K562 (cell line): Measurements from ENCODE around the gene TCF4. TPM values are rescaled to one million over a fixed set of nuclear protein-coding genes. Genes with fewer than 3 reads are reported as not detected.

ENCODE experiments used
- ATAC-seq: fragments of 200-7000 bp; cut with Tn5 transposase; 3 replicates; pipeline ENCODE4 v1.9.1; 2020; ENCODE audit warnings: moderate library complexity
- BruUV-seq: library from RNA; stranded (reverse); fragments of 400-500 nt; replicated peaks from 2 replicates; lab custom pipeline; 2021; lab: Mats Ljungman, UMichigan
- CTCF ChIA-PET: fragments of 300-600 bp; formaldehyde crosslinking; extraction: SDS; loops from one replicate; lab custom pipeline; 2021; ENCODE audit warnings: low intra/inter-chr PET ratio; lab: Yijun Ruan, JAX
- POLR2A ChIA-PET: fragments of 300-600, 350-650 bp; sonication (Branson Sonifier 250); formaldehyde crosslinking; extraction: SDS; loops from one replicate; lab custom pipeline; 2021; ENCODE audit warnings: antibody characterized with exemption, inconsistent platforms; lab: Yijun Ruan, JAX
- DNase-seq, 4 experiments: peaks; one replicate each; pipeline versions ENCODE4 v3.0.0 to v3.0.0-alpha.2; 2011 to 2018; ENCODE audit warnings: low spot score in 3 of 4, mixed read lengths in 3 of 4; ENCODE audit errors: extremely low read depth in 1 of 4
- FAIRE-seq: peaks from 2 replicates; lab custom pipeline; 2011; peaks lifted over from hg19 to GRCh38; lab: Jason Lieb, UNC
- H2AFZ ChIP-seq: 2 replicates; pipeline ENCODE4 v1.6.0; 2011; ENCODE audit warnings: low read depth, low read length, control low read depth, inconsistent platforms
- H3K27ac ChIP-seq: fragments of 200-600 bp; 3 replicates; pipeline ENCODE4 v1.8.0; 2011; ENCODE audit warnings: low read depth, mild to moderate bottlenecking, control low read depth, inconsistent platforms, low read length, moderate library complexity, mixed read lengths; ENCODE audit errors: extremely low read depth
- H3K27me3 ChIP-seq, 2 experiments: fragments of 300-600 bp in 1 of 2; 2 replicates in 1 of 2; 3 replicates in 1 of 2; pipeline versions ENCODE4 v1.6.0 to v1.8.0; 2011; ENCODE audit warnings: inconsistent platforms in 2 of 2, low read length in 2 of 2, mild to moderate bottlenecking in 1 of 2, mixed read lengths in 1 of 2, moderate library complexity in 1 of 2; ENCODE audit not compliant: control insufficient read depth in 2 of 2, insufficient read depth in 2 of 2
- H3K36me3 ChIP-seq: fragments of 300-600 bp; 3 replicates; pipeline ENCODE4 v1.8.0; 2011; ENCODE audit warnings: mild to moderate bottlenecking, low read length, inconsistent platforms; ENCODE audit not compliant: control insufficient read depth, insufficient read depth
- H3K4me1 ChIP-seq, 2 experiments: fragments of 200-600 bp in 1 of 2; replicated peaks in 1 of 2; 2 replicates in 1 of 2; 3 replicates in 1 of 2; pipeline versions ENCODE4 v1.5.1 to v1.8.0; 2011; ENCODE audit warnings: inconsistent platforms in 2 of 2, low read length in 2 of 2, mild to moderate bottlenecking in 1 of 2, mixed read lengths in 1 of 2, moderate library complexity in 1 of 2; ENCODE audit not compliant: control insufficient read depth in 2 of 2, insufficient read depth in 2 of 2
- H3K4me2 ChIP-seq: 2 replicates; pipeline ENCODE4 v1.6.1; 2011; ENCODE audit warnings: low read length, control low read depth, inconsistent platforms, mixed read lengths; ENCODE audit not compliant: insufficient read depth
- H3K4me3 ChIP-seq: fragments of 200-600 bp; sonication (generic), shearing (Covaris generic); 2 replicates; pipeline ENCODE4 v1.5.1; 2016; ENCODE audit warnings: control low read depth, inconsistent platforms
- H3K79me2 ChIP-seq: fragments of 200-600 bp; 3 replicates; pipeline ENCODE4 v1.8.0; 2011; ENCODE audit warnings: low read length, inconsistent platforms; ENCODE audit not compliant: control insufficient read depth, insufficient read depth
- H3K9ac ChIP-seq, 2 experiments: 2 replicates each; pipeline versions ENCODE4 v1.6.0 to v1.6.1; 2011; ENCODE audit warnings: low read depth in 2 of 2, low read length in 2 of 2, control low read depth in 1 of 2, inconsistent platforms in 1 of 2, mild to moderate bottlenecking in 1 of 2, mixed read lengths in 1 of 2; ENCODE audit not compliant: insufficient read depth in 1 of 2
- H3K9me1 ChIP-seq: one replicate; pipeline ENCODE4 v1.6.0; 2011; ENCODE audit warnings: inconsistent platforms, mild to moderate bottlenecking, low read length, moderate library complexity; ENCODE audit not compliant: control insufficient read depth, insufficient read depth
- H3K9me3 ChIP-seq: replicated peaks from 2 replicates; pipeline ENCODE4 v1.5.1; 2011; ENCODE audit warnings: low read depth, low read length, inconsistent platforms; ENCODE audit not compliant: control insufficient read depth, insufficient read depth
- H4K20me1 ChIP-seq: replicated peaks from 2 replicates; pipeline ENCODE4 v1.6.1; 2011; ENCODE audit warnings: low read length, inconsistent platforms, mixed read lengths; ENCODE audit not compliant: control insufficient read depth, insufficient read depth
- ETS2 ChIP-seq: IDR thresholded peaks from 2 replicates; pipeline ENCODE4 v1.6.1; 2016; ENCODE audit warnings: borderline replicate concordance, missing genetic modification characterization, mild to moderate bottlenecking, moderate library complexity, missing compliant biosample characterization; ENCODE audit not compliant: poor library complexity, severe bottlenecking
- NR2C2 ChIP-seq, 2 experiments: fragments of 200-800 bp in 1 of 2; sonication (Bioruptor generic) in 1 of 2; sonication (generic) in 1 of 2; formaldehyde crosslinking in 1 of 2; IDR thresholded peaks; 2 replicates each; pipeline versions ENCODE4 v1.6.1 to v1.8.0; 2016 to 2022; ENCODE audit warnings: mild to moderate bottlenecking in 1 of 2, missing compliant biosample characterization in 1 of 2, missing genetic modification characterization in 1 of 2, missing genetic modification reagents in 1 of 2
- TEAD4 ChIP-seq, 2 experiments: sonication (generic) in 1 of 2; formaldehyde crosslinking in 1 of 2; IDR thresholded peaks; 2 replicates each; pipeline versions ENCODE4 v1.6.1 to v1.8.0; 2012 to 2022; ENCODE audit warnings: borderline replicate concordance in 1 of 2, inconsistent platforms in 1 of 2, low read length in 1 of 2, mild to moderate bottlenecking in 1 of 2, missing genetic modification reagents in 1 of 2
- WGBS: fragments of 100-300 bp; shearing (Covaris generic); methylation state at CpG from one replicate; pipeline ENCODE4 v1.1.6; 2016; ENCODE audit warnings: low coverage, mixed read lengths; ENCODE audit not compliant: insufficient coverage; ENCODE audit errors: missing lambda C conversion rate; 5-methylcytosine and 5-hydroxymethylcytosine counted together
- in situ Hi-C: fragments of 300-500 bp; cut with MboI; formaldehyde crosslinking; loops from 4 replicates; pipeline ENCODE4 v1.15.0; 2018; ENCODE audit warnings: inconsistent platforms, mixed read lengths
- intact Hi-C: fragments of 100-400 bp; cut with micrococcal nuclease; formaldehyde crosslinking; loops from 2 replicates; pipeline ENCODE4 v1.14.2; 2022
- polyA plus RNA-seq, 8 experiments: library from polyadenylated mRNA; depleted of rRNA in 4 of 8; stranded (reverse) in 5 of 8; unstranded in 3 of 8; fragments of >200 nt; fragmentation: Nextera tagmentation in 2 of 8; fragmentation: Illumina TruSeq in 1 of 8; extraction: Ambion mirVana in 2 of 8; extraction: Trizol in 1 of 8; gene quantifications; 2 replicates each; pipeline versions ENCODE4 v1.2.1 to v1.2.3, GENCODE V29; 2011 to 2014; ENCODE audit warnings: inconsistent platforms in 1 of 8, missing spikeins in 1 of 8
- total RNA-seq, 7 experiments: library from RNA; depleted of rRNA in 6 of 7; stranded (reverse); fragments of >200 nt in 6 of 7; fragmentation: Illumina TruSeq in 2 of 7; extraction: Trizol in 2 of 7; gene quantifications; 2 replicates each; pipeline versions ENCODE4 v1.2.1 to v1.2.3, GENCODE V29; 2011 to 2021; ENCODE audit warnings: low replicate concordance in 1 of 7
- TF ChIP-seq, protein P1 (sequence below): fragments of 450-650 bp; conservative IDR thresholded peaks from 2 replicates; pipeline ENCODE4 v1.6.1; 2016; ENCODE audit warnings: missing genetic modification characterization, low read depth, mild to moderate bottlenecking, missing compliant biosample characterization, moderate library complexity
- TF ChIP-seq, protein P2 (sequence below): IDR thresholded peaks from 2 replicates; pipeline ENCODE4 v1.6.1; 2011; ENCODE audit warnings: borderline replicate concordance, low read depth, mild to moderate bottlenecking, moderate library complexity, low read length; ENCODE audit not compliant: insufficient read depth, poor library complexity, severe bottlenecking

TCF4 gene
- total and polyA plus RNA-seq, 9 of the 15 experiments (the other 6 are each of a cell fraction or from before 2014, with no cell fraction given) = 4.8 to 24.7 (median 15.2) TPM

DNA sequence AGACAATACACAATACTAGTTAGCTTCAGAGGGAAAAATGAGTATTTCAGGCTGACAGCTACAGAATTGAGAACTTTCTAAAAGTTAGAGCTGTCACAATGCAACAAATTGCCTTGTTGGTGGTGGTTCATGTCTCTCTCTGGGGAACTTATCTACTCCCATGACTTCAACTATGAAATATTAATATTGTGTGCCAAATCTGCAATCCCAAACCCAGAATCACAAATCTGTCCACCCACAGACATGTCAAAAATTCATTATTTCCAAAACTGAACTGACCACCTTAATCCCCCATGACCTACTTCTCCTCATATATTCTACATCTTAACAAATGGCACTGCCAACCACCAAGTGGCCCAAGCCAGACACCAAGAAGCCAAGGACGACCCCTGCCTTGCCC, 143.5 kb downstream of the TCF4 start:
- Histone ChIP-seq H3K4me1 (no peaks in the 10 kb centered on the region), H3K9ac (no peak overlapping the region), H3K36me3 (no peaks in the 10 kb centered on the region), H4K20me1 (0 out of 2 replicates have a peak, but pooled peaks cover 2% of the 10 kb centered on the region), H3K4me2 (no peak overlapping the region), H3K9me3 (no peaks in the 10 kb centered on the region), H3K27ac (no peak overlapping the region), H3K79me2 (no peaks in the 10 kb centered on the region; the same call in 2 of the 3 replicates), H2AFZ (no peak overlapping the region), H3K4me3 (no peak overlapping the region), H3K27me3 (no peaks in the 10 kb centered on the region), H3K9me1 (no peaks in the 10 kb centered on the region)
- DNase-seq (no peak), ATAC-seq (no peak), FAIRE-seq (no peak)
- POLR2A ChIA-PET = no interaction called here
- no TSS peak for BruUV-seq
- WGBS = 42% methylated on average over 1 of the region's 1 CpG
- in situ Hi-C loops = no loop called here
- CTCF ChIA-PET = no interaction called here
- TF ChIP-seq TEAD4 (IDR thresholded peaks at IDR 0.05; ENCODE audit: low read length) (no peak), TEAD4 (CRISPR knock-in tag; IDR thresholded peaks at IDR 0.05; ENCODE audit: borderline replicate concordance) (no peak), ETS2 (tag) (no peak), NR2C2 (CRISPR knock-in tag; IDR thresholded peaks at IDR 0.05) (no peak), NR2C2 (tag; IDR thresholded peaks at IDR 0.05) (no peak)
- TF ChIP-seq, protein P1, sequence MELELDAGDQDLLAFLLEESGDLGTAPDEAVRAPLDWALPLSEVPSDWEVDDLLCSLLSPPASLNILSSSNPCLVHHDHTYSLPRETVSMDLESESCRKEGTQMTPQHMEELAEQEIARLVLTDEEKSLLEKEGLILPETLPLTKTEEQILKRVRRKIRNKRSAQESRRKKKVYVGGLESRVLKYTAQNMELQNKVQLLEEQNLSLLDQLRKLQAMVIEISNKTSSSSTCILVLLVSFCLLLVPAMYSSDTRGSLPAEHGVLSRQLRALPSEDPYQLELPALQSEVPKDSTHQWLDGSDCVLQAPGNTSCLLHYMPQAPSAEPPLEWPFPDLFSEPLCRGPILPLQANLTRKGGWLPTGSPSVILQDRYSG (tag) = no peak
- TF ChIP-seq, protein P2, sequence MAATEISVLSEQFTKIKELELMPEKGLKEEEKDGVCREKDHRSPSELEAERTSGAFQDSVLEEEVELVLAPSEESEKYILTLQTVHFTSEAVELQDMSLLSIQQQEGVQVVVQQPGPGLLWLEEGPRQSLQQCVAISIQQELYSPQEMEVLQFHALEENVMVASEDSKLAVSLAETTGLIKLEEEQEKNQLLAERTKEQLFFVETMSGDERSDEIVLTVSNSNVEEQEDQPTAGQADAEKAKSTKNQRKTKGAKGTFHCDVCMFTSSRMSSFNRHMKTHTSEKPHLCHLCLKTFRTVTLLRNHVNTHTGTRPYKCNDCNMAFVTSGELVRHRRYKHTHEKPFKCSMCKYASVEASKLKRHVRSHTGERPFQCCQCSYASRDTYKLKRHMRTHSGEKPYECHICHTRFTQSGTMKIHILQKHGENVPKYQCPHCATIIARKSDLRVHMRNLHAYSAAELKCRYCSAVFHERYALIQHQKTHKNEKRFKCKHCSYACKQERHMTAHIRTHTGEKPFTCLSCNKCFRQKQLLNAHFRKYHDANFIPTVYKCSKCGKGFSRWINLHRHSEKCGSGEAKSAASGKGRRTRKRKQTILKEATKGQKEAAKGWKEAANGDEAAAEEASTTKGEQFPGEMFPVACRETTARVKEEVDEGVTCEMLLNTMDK = no peak
- intact Hi-C loops = no loop called here
